Osteocyte (in vitro differentiated cells): ENCODE results near the gene ZNF778. TPM values are rescaled to one million over a fixed set of nuclear protein-coding genes. Genes with fewer than 3 reads are reported as not detected.
"Not testable (repeated sequence)": the region's sequence is repeated elsewhere in the genome, so short reads cannot be mapped to it uniquely, and the experiment has no call there.

Source experiments
- DNase-seq: peaks from one replicate; pipeline ENCODE4 v3.0.0; 2021; ENCODE audit warnings: mixed read lengths; ENCODE audit not compliant: unreplicated experiment; ENCODE audit errors: extremely low spot score
- H3K27ac Mint-ChIP-seq: one replicate; pipeline ENCODE4 v1.8.0; 2021; ENCODE audit warnings: mild to moderate bottlenecking, mixed read lengths; ENCODE audit not compliant: unreplicated experiment
- H3K27me3 Mint-ChIP-seq: one replicate; pipeline ENCODE4 v1.8.0; 2021; ENCODE audit warnings: mixed read lengths; ENCODE audit not compliant: unreplicated experiment
- H3K36me3 Mint-ChIP-seq: one replicate; pipeline ENCODE4 v1.8.0; 2021; ENCODE audit warnings: mixed read lengths; ENCODE audit not compliant: unreplicated experiment
- H3K4me1 Mint-ChIP-seq: one replicate; pipeline ENCODE4 v1.8.0; 2021; ENCODE audit warnings: mixed read lengths; ENCODE audit not compliant: unreplicated experiment
- H3K4me3 Mint-ChIP-seq: one replicate; pipeline ENCODE4 v1.8.0; 2021; ENCODE audit warnings: mild to moderate bottlenecking, moderate library complexity, mixed read lengths; ENCODE audit not compliant: unreplicated experiment
- H3K9me3 Mint-ChIP-seq: one replicate; pipeline ENCODE4 v1.8.0; 2021; ENCODE audit warnings: mixed read lengths; ENCODE audit not compliant: unreplicated experiment
- total RNA-seq: library from RNA; stranded (reverse); gene quantifications from 2 replicates; pipeline ENCODE4 v1.2.1, GENCODE V29; 2021
- TF ChIP-seq, protein P1 (sequence below): fragments of 200-600 bp; sonication (generic); IDR thresholded peaks from 2 replicates; pipeline ENCODE4 v1.5.0; 2021; ENCODE audit warnings: antibody characterized with exemption, mild to moderate bottlenecking, moderate library complexity

ZNF778 gene
- total RNA-seq, 1 donor from 2014 or later: 10.5 TPM

DNA sequence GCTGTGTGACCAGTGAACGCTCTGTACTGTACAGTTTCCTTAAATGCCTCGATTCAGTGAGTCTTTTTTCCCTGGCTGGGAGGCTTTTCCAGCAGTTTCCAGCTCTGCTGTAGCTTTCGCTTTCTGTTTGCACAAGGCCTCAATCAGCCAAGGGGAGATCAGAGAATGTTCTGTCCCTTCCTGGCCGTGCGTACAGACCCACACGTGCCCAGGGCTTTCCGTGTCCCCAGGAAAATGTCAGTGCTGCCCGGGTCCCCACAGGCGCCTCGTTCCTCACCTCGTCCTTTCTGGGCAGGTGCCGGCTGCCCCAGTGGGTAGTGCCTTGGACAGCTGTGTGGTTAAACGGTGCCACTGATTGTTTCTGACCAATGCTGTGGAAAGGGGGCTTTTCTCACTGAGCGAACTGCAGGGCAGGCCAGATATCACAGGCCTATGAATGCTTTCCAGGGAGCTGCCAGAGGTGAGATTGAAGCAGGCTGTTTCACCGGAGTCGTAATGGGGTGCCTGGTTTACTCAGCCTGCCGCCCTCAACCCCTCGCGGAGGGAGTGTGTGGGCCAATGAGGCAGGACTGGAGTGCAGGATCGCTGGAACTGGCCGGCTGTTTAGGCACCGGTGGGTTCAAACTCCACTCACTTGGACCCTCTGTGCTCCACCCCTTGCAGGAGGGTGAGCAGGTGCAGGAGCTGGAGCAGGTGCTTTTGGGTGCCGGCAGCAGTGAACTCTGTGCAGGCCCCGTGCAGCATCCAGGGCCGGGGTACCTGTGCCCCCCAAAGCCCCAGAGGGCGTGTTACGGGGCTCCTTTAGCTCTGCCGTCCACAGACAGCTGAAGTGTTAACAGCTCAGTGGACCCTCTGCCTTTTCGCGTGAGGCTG lies 44.4 kb downstream of the ZNF778 start:
- Mint-ChIP-seq H3K27ac (peak overlapping the region; percentile 57), H3K36me3 (peaks cover 4% of the 10 kb centered on the region), H3K27me3 (no peaks in the 10 kb centered on the region), H3K9me3 (no peaks in the 10 kb centered on the region), H3K4me3 (no peak overlapping the region), H3K4me1 (peaks cover 2% of the 10 kb centered on the region)
- TF ChIP-seq, protein P1, sequence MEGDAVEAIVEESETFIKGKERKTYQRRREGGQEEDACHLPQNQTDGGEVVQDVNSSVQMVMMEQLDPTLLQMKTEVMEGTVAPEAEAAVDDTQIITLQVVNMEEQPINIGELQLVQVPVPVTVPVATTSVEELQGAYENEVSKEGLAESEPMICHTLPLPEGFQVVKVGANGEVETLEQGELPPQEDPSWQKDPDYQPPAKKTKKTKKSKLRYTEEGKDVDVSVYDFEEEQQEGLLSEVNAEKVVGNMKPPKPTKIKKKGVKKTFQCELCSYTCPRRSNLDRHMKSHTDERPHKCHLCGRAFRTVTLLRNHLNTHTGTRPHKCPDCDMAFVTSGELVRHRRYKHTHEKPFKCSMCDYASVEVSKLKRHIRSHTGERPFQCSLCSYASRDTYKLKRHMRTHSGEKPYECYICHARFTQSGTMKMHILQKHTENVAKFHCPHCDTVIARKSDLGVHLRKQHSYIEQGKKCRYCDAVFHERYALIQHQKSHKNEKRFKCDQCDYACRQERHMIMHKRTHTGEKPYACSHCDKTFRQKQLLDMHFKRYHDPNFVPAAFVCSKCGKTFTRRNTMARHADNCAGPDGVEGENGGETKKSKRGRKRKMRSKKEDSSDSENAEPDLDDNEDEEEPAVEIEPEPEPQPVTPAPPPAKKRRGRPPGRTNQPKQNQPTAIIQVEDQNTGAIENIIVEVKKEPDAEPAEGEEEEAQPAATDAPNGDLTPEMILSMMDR: no peak
- no peak for DNase-seq

DNA sequence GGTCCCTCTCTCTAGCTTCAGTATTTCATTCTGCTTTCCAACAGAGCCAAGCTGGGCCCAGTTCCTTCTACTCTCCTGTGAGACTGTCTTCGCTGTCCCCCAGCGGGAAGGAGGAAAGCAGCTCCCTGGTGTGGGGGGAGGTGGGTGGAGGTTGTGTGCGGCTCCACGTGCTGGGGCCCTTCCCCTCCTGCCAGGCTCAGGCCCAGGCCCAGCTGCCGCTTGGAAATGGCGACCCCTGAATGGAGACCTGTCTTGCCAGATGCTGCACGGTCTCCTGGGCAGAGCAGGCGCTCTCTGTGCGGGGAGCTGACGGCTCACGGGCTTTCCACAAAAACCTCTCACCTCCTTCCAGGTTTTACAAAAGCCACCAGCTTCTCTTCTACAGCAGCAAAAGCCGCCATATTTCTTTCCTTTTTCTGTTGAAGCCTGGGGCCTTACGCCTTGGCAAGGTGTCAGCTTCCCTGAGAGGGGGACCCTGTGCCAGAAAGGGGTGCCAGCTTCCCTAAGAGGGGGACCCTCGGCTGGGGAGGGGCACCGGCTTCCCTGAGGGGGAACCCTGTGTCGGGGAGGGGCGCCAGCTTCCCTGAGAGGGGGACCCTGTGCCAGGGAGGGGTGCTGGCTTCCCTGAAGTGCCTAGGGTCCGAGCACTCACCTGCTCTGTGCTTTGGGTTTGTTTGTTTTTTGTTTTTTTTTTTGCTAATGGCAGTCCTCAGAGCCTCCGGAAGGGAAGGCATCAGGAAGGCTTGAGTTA lies 47.5 kb downstream of the ZNF778 start:
- H3K36me3 Mint-ChIP-seq: peaks cover 16% of the 10 kb centered on the region
- H3K4me1 Mint-ChIP-seq: peaks cover 11% of the 10 kb centered on the region
- H3K4me3 Mint-ChIP-seq: no peak overlapping the region
- DNase-seq: no peak
- TF ChIP-seq, protein P1: no peak
- no peaks in the 10 kb centered on the region for H3K9me3 Mint-ChIP-seq
- no peak overlapping the region for H3K27ac Mint-ChIP-seq
- no peaks in the 10 kb centered on the region for H3K27me3 Mint-ChIP-seq

DNA sequence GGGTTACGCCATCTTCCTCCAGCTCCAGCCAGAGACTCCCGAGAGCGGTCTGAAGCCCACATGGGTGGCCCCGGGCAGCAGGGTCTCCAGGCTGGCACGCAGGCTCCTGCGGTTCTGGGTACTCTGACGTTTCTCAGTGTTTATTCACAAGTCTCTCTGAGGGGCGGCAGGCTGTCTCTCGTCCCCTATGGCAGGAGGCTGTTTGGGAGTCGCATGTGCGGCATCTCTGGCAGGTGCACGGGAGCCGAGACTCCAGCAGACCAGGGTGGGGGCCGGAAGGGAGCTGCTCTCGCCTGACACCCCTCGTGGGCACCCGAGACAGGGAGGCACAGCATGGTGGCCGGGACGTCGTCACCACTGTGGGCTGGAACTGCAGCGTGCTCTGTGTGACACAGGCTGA lies 48.1 kb downstream of the ZNF778 start:
- H3K4me3 Mint-ChIP-seq: no peak overlapping the region
- H3K4me1 Mint-ChIP-seq: peaks cover 11% of the 10 kb centered on the region
- no peak for DNase-seq
- no peak overlapping the region for H3K27ac Mint-ChIP-seq
- TF ChIP-seq, protein P1: no peak
- no peaks in the 10 kb centered on the region for H3K27me3 Mint-ChIP-seq
- peaks cover 17% of the 10 kb centered on the region for H3K36me3 Mint-ChIP-seq
- no peaks in the 10 kb centered on the region for H3K9me3 Mint-ChIP-seq

DNA sequence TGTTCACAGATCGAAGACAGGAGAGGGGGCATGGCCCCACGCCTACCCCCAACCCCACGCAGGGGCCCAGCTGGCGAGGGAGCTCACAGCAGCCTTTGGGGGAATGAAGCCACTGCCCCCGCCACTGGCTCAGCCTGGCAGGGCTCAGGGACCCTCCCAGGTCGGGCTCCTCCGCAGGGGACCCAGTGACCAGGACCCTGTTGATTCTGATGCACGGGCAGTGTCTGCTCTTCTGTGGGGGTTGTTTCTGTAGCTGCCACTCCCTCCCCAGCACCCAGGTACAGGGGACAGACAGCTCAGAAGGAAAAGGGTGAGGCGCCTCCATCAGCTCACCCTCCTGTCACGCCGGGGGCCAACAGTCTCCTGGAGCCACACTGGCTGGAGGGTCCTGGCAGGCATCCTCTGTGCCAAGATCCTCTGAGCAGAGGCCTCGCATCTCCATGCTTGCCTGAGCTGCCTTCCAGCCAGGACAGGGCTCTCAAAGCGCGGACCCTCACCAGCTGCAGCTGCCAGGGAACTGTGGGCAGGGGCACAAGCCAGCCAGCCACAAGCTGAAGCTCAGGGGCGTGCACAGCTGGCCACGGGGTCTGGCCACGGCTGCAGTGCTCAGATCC lies 49.1 kb downstream of the ZNF778 start:
- H3K36me3 Mint-ChIP-seq: peaks cover 19% of the 10 kb centered on the region
- no peak overlapping the region for H3K4me3 Mint-ChIP-seq
- H3K27ac Mint-ChIP-seq: no peak overlapping the region
- peaks cover 9% of the 10 kb centered on the region for H3K4me1 Mint-ChIP-seq
- no peaks in the 10 kb centered on the region for H3K9me3 Mint-ChIP-seq
- no peak for DNase-seq
- TF ChIP-seq, protein P1: no peak
- H3K27me3 Mint-ChIP-seq: no peaks in the 10 kb centered on the region

DNA sequence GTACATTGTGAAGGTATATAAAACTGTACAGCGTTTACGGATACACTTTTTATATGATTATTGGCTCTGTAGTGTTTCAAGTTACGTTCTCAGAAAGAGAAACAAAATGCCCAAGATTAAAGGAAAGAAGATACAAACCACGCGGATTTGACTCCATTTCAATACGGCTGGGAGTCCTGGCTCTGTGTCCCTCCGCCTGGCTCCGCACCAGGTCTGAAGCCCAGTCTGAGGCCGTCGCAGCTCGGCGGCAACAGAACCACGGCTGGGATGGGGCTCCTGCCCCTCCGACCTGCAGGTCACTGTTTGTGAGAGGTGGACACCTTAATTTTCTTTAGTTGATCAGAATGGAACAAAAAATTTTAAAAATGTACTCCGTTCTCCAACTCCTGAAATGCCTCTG lies 50.2 kb downstream of the ZNF778 start:
- H3K27ac Mint-ChIP-seq, H3K4me1 Mint-ChIP-seq, DNase-seq, H3K27me3 Mint-ChIP-seq, H3K9me3 Mint-ChIP-seq, H3K4me3 Mint-ChIP-seq: not testable (repeated sequence)
- H3K36me3 Mint-ChIP-seq: peaks cover 29% of the 10 kb centered on the region
